GM23338 (cell line): Measurements from ENCODE around the gene C1orf210.

Experiments
- CREB1 ChIP-seq: fragments of 250-450 bp; sonication (Bioruptor Pico); IDR thresholded peaks from 2 replicates; pipeline ENCODE4 v1.5.0; 2020; ENCODE audit warnings: low read depth, mild to moderate bottlenecking, moderate library complexity
- EZH2 ChIP-seq: fragments of 200-600 bp; sonication (generic); IDR thresholded peaks from one replicate; pipeline ENCODE4 v1.8.0; 2017; ENCODE audit warnings: antibody characterized with exemption, mild to moderate bottlenecking, low read depth; ENCODE audit not compliant: unreplicated experiment
- EZH2phosphoT487 ChIP-seq: fragments of 200-600 bp; sonication (generic); IDR thresholded peaks from one replicate; pipeline ENCODE4 v1.8.1; 2018; ENCODE audit warnings: antibody characterized with exemption; ENCODE audit not compliant: unreplicated experiment
- JUNB ChIP-seq: IDR thresholded peaks from one replicate; pipeline ENCODE4 v1.6.1; 2016; ENCODE audit warnings: antibody characterized with exemption; ENCODE audit not compliant: unreplicated experiment
- NANOG ChIP-seq: IDR thresholded peaks from 2 replicates; pipeline ENCODE4 v1.6.1; 2016; ENCODE audit warnings: antibody characterized with exemption, borderline replicate concordance
- POLR2AphosphoS5 ChIP-seq: IDR thresholded peaks from 2 replicates; pipeline ENCODE4 v1.6.1; 2016; ENCODE audit warnings: antibody characterized with exemption, low read depth
- STAT1 ChIP-seq: IDR thresholded peaks from one replicate; pipeline ENCODE4 v1.6.1; 2016; ENCODE audit warnings: antibody characterized with exemption; ENCODE audit not compliant: unreplicated experiment
- ZNF114 ChIP-seq: fragments of 250-450 bp; sonication (Bioruptor Pico); IDR thresholded peaks from 2 replicates; pipeline ENCODE4 v1.5.0; 2020; ENCODE audit warnings: mild to moderate bottlenecking, moderate library complexity
- ZNF331 ChIP-seq: fragments of 250-450 bp; sonication (Bioruptor Pico); IDR thresholded peaks from 2 replicates; pipeline ENCODE4 v1.5.0; 2020; ENCODE audit warnings: low read depth, mild to moderate bottlenecking, moderate library complexity
- TF ChIP-seq, protein P1 (sequence below), 2 experiments: fragments of 200-600 bp in 1 of 2; sonication (generic) in 1 of 2; conservative IDR thresholded peaks; 2 replicates each; pipeline versions ENCODE4 v1.5.1 to v1.6.1; 2016 to 2017; ENCODE audit warnings: antibody characterized with exemption in 2 of 2, low read depth in 2 of 2, mild to moderate bottlenecking in 2 of 2, moderate library complexity in 1 of 2
- TF ChIP-seq, protein P2 (sequence below): IDR thresholded peaks from one replicate; pipeline ENCODE4 v1.6.1; 2018; ENCODE audit warnings: antibody characterized with exemption; ENCODE audit not compliant: unreplicated experiment
- TF ChIP-seq, protein P3 (sequence below): fragments of 250-450 bp; sonication (Bioruptor Pico); IDR thresholded peaks from 2 replicates; pipeline ENCODE4 v1.5.0; 2020; ENCODE audit warnings: mild to moderate bottlenecking, moderate library complexity

DNA sequence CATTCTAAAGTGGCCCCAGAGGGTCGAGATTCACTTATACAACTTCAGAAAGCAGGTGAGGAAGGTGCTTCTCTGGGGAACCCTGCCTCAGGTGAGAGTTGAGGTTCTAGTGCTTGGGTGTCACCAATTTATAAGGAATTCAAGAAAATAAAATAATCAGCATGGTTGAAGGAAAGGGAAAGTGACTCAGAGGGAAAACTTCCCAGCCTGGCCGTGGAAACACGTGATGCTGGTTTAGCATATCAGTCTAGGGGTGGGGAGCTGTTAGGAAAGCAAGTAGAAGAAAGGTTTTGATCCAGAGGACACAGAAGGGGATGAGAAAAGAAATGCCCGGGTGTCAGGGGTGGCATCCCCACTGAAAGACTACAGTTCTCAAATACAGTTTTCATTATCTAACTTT, 53.3 kb downstream of the C1orf210 start:
- TF ChIP-seq, protein P1, sequence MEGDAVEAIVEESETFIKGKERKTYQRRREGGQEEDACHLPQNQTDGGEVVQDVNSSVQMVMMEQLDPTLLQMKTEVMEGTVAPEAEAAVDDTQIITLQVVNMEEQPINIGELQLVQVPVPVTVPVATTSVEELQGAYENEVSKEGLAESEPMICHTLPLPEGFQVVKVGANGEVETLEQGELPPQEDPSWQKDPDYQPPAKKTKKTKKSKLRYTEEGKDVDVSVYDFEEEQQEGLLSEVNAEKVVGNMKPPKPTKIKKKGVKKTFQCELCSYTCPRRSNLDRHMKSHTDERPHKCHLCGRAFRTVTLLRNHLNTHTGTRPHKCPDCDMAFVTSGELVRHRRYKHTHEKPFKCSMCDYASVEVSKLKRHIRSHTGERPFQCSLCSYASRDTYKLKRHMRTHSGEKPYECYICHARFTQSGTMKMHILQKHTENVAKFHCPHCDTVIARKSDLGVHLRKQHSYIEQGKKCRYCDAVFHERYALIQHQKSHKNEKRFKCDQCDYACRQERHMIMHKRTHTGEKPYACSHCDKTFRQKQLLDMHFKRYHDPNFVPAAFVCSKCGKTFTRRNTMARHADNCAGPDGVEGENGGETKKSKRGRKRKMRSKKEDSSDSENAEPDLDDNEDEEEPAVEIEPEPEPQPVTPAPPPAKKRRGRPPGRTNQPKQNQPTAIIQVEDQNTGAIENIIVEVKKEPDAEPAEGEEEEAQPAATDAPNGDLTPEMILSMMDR (conservative IDR thresholded peaks at IDR 0.05; ENCODE audit: low read depth in 2 of 2), result no peak
- TF ChIP-seq, protein P2, sequence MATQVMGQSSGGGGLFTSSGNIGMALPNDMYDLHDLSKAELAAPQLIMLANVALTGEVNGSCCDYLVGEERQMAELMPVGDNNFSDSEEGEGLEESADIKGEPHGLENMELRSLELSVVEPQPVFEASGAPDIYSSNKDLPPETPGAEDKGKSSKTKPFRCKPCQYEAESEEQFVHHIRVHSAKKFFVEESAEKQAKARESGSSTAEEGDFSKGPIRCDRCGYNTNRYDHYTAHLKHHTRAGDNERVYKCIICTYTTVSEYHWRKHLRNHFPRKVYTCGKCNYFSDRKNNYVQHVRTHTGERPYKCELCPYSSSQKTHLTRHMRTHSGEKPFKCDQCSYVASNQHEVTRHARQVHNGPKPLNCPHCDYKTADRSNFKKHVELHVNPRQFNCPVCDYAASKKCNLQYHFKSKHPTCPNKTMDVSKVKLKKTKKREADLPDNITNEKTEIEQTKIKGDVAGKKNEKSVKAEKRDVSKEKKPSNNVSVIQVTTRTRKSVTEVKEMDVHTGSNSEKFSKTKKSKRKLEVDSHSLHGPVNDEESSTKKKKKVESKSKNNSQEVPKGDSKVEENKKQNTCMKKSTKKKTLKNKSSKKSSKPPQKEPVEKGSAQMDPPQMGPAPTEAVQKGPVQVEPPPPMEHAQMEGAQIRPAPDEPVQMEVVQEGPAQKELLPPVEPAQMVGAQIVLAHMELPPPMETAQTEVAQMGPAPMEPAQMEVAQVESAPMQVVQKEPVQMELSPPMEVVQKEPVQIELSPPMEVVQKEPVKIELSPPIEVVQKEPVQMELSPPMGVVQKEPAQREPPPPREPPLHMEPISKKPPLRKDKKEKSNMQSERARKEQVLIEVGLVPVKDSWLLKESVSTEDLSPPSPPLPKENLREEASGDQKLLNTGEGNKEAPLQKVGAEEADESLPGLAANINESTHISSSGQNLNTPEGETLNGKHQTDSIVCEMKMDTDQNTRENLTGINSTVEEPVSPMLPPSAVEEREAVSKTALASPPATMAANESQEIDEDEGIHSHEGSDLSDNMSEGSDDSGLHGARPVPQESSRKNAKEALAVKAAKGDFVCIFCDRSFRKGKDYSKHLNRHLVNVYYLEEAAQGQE, result no peak
- TF ChIP-seq EZH2phosphoT487 (no peak), EZH2 (no peak), CREB1 (CRISPR knock-in tag) (no peak), NANOG (no peak), JUNB (no peak), STAT1 (no peak), POLR2AphosphoS5 (no peak), ZNF331 (CRISPR knock-in tag) (no peak), ZNF114 (CRISPR knock-in tag) (no peak)
- TF ChIP-seq, protein P3, sequence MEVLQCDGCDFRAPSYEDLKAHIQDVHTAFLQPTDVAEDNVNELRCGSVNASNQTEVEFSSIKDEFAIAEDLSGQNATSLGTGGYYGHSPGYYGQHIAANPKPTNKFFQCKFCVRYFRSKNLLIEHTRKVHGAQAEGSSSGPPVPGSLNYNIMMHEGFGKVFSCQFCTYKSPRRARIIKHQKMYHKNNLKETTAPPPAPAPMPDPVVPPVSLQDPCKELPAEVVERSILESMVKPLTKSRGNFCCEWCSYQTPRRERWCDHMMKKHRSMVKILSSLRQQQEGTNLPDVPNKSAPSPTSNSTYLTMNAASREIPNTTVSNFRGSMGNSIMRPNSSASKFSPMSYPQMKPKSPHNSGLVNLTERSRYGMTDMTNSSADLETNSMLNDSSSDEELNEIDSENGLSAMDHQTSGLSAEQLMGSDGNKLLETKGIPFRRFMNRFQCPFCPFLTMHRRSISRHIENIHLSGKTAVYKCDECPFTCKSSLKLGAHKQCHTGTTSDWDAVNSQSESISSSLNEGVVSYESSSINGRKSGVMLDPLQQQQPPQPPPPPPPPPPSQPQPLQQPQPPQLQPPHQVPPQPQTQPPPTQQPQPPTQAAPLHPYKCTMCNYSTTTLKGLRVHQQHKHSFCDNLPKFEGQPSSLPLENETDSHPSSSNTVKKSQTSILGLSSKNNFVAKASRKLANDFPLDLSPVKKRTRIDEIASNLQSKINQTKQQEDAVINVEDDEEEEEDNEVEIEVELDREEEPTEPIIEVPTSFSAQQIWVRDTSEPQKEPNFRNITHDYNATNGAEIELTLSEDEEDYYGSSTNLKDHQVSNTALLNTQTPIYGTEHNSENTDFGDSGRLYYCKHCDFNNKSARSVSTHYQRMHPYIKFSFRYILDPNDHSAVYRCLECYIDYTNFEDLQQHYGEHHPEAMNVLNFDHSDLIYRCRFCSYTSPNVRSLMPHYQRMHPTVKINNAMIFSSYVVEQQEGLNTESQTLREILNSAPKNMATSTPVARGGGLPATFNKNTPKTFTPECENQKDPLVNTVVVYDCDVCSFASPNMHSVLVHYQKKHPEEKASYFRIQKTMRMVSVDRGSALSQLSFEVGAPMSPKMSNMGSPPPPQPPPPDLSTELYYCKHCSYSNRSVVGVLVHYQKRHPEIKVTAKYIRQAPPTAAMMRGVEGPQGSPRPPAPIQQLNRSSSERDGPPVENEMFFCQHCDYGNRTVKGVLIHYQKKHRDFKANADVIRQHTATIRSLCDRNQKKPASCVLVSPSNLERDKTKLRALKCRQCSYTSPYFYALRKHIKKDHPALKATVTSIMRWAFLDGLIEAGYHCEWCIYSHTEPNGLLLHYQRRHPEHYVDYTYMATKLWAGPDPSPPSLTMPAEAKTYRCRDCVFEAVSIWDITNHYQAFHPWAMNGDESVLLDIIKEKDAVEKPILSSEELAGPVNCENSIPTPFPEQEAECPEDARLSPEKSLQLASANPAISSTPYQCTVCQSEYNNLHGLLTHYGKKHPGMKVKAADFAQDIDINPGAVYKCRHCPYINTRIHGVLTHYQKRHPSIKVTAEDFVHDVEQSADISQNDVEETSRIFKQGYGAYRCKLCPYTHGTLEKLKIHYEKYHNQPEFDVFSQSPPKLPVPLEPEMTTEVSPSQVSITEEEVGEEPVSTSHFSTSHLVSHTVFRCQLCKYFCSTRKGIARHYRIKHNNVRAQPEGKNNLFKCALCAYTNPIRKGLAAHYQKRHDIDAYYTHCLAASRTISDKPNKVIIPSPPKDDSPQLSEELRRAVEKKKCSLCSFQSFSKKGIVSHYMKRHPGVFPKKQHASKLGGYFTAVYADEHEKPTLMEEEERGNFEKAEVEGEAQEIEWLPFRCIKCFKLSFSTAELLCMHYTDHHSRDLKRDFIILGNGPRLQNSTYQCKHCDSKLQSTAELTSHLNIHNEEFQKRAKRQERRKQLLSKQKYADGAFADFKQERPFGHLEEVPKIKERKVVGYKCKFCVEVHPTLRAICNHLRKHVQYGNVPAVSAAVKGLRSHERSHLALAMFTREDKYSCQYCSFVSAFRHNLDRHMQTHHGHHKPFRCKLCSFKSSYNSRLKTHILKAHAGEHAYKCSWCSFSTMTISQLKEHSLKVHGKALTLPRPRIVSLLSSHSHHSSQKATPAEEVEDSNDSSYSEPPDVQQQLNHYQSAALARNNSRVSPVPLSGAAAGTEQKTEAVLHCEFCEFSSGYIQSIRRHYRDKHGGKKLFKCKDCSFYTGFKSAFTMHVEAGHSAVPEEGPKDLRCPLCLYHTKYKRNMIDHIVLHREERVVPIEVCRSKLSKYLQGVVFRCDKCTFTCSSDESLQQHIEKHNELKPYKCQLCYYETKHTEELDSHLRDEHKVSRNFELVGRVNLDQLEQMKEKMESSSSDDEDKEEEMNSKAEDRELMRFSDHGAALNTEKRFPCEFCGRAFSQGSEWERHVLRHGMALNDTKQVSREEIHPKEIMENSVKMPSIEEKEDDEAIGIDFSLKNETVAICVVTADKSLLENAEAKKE, result no peak
